ENCODE measurements around the gene MN1.
A peak's percentile ranks its signal among the peaks of the same experiment; 100 is the strongest.

MN1 gene

DNA sequence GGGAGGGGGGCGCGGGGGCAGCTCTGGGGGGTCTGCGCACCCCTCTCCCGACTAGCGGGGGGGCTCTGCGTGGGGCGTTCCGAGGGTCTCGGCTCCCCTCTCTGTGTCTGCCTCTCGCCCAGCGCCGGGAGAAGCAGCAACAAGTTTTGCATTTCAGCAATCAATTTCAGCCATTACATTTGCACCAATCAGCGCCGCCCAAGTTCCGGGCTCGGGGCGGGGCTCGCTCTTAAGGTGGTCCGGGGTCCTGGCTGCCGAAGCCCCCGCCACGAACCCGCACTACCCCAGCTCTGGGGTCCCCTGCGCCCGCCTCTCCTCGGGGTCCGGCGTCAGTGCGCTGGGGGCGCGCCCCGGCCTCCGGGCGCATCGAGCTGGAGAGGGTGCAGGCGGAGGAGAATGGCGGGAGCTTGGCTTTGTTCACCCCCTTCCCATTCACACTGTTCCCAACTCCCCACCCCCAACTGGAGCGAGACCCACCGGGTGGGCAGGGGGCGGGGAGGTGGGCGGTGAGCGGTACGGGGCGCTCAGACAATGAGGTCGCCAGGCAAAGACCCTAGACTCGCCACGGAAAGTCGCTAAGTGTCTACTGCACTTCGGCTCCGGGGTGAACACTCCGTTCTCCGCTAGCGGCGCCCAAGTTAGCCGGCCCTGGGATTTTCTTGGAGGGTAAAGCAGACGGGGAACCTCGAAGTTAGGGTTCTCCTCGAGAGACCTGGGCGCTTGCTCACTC lies at the start of gene MN1:
TSS of gene MN1 (minus strand) at position 141 of the 730 bp plus-strand sequence. CDS start 1,213 bp downstream, outside the sequence.
- peak; percentile 48 for DNase-seq

GRCh38 chr22:27850000-27850521 lies 48.5 kb upstream of the MN1 start:
- DNase-seq, result no peak

DNA sequence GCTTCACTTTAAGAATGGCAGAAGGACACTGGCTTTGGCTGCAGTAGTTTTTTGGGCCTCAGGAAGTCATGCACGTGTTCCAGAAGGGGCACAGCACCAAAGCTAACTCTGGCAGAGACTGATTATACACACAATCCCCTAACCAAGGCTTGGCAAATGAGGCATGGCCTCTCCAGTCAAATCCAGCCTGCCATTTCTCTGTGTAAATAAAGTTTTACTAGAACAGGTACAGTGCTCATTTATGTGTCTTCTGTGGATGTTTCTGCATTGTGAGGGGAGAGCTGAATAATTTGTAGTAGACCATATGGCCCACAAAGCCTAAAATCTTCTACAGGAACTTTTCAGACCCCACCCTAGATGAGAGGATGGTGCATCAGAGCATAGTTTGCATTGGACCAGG lies 46.4 kb upstream of the MN1 start:
- DNase-seq, result no peak

GRCh38 chr22:27846910-27847309 lies 45.4 kb upstream of the MN1 start:
- DNase-seq, result no peak

GRCh38 chr22:27846248-27846757 lies 44.7 kb upstream of the MN1 start:
- no peak for DNase-seq

GRCh38 chr22:27845644-27846043 lies 44.1 kb upstream of the MN1 start:
- DNase-seq, result no peak

- no peak for DNase-seq
These were observed 43.4 kb upstream of the MN1 start for GRCh38 chr22:27844656-27845591.

DNA sequence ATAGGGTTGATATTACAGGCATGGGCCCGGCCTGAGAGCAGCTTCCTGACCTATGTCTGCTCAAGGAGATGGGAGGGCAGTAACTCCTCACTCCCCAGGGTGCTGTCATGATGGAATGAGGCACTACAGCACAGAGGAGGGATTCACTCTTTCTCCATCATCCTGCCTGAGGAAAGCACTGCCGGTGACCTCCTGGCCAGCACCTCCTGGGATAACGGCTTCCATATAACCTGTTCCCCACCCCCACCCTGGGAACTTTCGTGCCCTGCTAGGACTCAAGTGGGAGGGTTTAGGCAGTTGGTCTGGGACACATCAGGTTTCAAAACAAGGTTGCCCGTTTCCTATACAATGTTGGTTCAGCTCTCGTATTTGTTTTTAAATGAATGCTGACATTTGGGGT lies 42.7 kb upstream of the MN1 start:
- DNase-seq, result no peak

DNA sequence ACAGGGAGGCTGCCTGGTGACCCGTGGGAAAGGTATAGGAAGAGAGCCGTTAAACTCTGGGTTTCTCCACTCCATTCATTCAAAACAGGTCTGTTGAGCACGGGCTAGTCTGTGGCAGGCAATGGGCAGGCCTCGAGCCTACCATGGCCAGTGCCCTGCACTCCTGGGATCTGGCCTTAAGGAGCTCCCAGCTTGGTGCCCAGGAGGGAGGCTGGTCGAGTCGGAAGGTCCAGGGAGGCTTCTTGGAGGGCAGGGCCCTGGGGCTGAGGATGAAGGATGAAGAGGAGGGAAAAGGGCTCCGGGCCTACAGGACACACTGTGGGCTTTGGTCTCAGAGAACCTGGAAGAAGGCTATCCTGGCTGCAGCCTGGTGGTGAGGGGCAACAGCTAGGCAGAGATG lies 41.9 kb upstream of the MN1 start:
- no peak for DNase-seq

DNA sequence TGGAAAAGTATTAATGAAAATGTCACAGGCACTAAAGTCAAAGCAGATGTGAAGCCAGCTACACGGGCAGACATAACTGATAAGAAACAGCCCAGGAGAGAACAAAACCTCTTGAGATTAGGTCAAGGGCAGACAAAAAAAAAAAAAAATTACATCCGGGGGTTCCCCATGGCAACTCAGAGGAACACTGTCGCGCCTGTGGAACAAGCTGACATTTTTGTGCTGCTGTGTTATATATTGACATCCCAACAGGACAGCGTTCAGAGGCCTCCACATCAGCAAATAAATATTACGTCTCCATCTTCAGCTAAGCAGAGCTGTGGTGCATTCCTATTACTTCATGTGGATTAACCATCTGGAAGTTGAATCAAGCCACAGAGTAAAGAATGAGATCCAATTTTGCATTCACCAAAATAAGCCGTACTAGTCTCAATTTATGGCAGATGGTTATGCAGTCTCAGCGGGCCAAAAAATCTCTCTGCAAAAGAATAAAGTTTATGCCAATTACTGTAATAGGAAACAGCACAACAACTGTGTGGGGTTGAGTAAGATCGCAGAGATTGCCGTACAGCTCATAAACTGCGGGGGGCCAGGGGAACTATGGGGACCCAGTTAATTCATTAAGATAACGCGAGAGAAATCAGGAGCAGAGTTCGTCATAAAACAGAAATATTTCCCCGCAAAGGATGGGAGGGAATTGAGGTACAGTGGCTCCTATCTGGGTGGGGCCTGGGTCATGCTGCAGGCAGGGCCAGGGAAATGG lies 41.3 kb upstream of the MN1 start:
- no peak for DNase-seq

- no peak for DNase-seq
These were observed 40.6 kb upstream of the MN1 start for GRCh38 chr22:27842201-27842600.

GRCh38 chr22:27840436-27840835 lies 38.9 kb upstream of the MN1 start:
- no peak for DNase-seq

DNA sequence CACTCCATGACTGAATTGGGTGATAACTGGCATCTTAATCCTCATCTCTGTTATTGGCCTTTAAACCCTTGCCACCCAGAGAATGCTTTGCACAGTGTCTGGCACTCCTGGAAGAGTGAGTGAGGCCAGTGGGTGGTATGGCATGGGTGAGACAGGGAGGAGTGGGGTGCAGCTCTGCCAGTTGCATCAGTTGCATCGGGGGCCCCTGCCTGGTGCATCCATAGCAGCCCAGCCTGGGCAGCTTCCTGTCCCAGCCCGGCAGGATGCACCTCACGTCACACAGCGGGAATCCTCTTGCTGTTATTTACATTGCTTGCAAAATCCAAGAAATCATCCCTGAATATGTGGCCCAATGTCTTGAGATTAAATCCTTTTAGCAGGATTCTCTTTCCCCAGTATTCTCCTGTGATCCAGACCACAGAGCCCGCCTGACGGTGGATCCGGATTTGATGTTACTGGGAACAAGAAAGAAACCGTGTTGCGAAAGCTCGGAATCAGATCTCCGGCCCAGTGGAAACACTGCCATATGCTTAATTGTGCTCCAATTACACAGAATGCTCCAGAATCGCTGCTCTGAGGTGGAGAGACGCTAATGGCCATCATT lies 37.6 kb upstream of the MN1 start:
- DNase-seq, result no peak

- DNase-seq, result no peak
These were observed 34.6 kb upstream of the MN1 start for GRCh38 chr22:27836181-27836580.

GRCh38 chr22:27835446-27835845 lies 33.9 kb upstream of the MN1 start:
- no peak for DNase-seq

DNA sequence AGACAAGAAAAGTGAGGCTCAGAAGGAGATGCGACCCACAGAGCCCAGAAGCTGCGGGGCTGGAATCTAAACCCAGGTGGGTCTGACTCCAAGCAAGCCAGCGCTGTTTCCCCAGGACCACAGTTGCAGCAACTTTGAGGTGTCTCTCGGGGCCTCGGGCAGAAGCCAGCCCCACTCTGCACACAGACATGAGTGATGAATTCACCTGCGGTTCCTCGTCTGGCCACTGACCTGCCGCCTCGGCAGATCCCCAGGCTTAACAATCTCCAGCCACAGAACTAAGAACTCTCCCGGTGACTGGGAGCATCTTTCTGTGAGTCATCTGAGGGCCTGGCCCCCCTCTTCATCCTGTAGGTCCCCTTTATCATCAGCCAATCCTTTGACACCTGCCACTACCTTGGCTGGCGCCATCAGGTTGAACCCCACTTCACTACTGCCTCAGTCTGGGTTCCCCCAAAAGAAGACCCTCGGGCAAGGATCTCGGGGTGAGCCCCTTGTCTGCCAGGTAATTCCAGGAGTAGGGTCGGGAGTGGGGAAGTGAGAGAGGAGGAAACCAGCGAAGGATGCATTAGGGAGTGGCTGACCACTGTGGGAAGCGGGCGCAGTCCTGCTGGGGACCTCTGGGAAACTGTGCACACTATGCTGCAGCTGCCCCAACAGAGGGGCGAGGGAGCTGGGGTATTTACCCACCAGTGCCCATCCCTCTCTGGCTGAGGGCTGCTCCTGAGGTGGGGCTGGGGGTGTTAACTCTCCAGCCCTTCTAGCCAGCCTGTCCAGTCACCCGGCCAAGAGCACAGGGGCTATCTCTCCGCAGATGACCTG lies 33.0 kb upstream of the MN1 start:
- DNase-seq, result no peak

GRCh38 chr22:27833803-27834202 lies 32.2 kb upstream of the MN1 start:
- DNase-seq, result no peak

DNA sequence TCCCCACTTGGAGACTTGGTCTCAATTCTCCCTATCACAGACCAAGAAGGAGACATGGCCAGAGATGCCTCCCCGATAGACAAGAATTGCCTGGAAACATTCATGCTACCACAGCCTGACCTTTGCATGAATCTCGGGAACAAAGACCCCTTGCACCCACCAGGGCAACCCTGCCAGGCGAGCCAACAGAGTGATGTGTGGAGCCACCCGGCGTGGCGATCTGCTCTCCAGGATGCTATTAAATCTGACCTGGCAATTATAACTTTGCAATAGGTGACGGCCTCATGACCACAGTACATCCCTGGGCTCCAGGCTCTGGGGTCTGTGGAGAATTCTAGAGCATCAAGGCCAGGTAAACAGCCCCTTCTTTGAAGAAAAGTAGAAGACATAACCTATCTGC lies 31.1 kb upstream of the MN1 start:
- no peak for DNase-seq

DNA sequence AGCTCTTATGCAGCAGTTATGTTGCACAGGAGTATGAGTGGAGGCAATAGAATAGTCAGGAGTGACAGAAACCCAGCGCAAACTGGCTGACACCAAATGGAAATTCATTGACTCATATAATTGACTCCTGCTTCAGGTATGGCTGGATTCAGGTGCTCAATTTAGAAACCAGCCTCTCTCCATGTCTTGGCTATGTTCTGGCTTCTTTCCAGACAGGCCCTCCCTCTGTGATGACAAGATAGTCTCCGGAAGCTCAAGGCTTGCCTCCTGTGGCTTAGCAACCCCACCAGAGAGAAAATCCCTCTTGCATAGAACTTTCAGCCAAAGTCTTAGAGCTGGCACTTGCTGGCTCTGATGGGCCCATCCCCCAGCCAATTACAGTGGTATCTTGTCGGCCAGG lies 28.1 kb upstream of the MN1 start:
- DNase-seq, result no peak

GRCh38 chr22:27827604-27828587 lies 26.3 kb upstream of the MN1 start:
- DNase-seq, result no peak

Measured in suppressor macrophage treated with lipopolysaccharide for 4 hours (primary cell).